Measurements from ENCODE around the gene C1orf105. TPM values are rescaled to one million over a fixed set of nuclear protein-coding genes. Genes with fewer than 3 reads are reported as not detected.

The C1orf105 gene
- total and polyA plus RNA-seq, 2 experiments from 2014 or later: not detected

DNA sequence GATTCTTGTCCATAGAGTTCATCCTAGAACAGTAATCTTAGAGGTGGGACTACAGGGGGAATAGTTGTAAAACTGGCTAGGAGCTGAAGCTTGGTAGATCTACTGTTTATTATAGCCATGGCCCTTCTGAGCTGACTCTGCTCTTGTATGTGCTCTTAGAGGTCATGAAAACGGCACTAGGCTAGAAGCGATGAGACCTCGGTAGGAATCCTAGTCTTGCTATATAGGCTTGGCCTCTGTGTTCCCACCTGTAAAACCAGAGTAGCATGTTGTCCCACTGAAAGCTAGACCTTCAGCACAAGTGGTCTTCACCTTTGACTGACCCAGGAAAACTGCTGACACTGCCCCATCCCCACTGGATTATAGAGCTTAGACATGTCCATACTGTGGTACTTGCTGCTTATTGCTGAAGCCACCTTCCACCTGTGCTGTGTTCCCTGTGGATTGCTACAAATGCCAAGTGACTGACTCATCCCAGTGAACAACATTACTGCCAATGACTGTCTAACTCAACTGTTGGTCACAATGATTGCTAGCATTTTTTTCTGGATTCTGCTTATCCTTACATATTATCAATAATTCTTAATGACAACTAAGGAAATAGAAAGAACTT, 46.4 kb downstream of the C1orf105 start:
- Mint-ChIP-seq H3K4me3 (no peak overlapping the region), H3K36me3 (ENCODE audit: low read depth) (no peaks in the 10 kb centered on the region), H3K9me3 (no peaks in the 10 kb centered on the region), H3K27me3 (ENCODE audit: insufficient read depth, low read depth, poor library complexity) (no peaks in the 10 kb centered on the region), H3K27ac (no peak overlapping the region), H3K4me1 (no peaks in the 10 kb centered on the region)
- Histone ChIP-seq H3K4me3 (no peak overlapping the region), H3K4me1 (ENCODE audit: insufficient read depth) (no peaks in the 10 kb centered on the region), H3K27me3 (ENCODE audit: insufficient read depth) (no peaks in the 10 kb centered on the region), H3F3A (replicated peaks; ENCODE audit: low read depth) (no peaks in the 10 kb centered on the region), H3K27ac (ENCODE audit: low read depth) (no peak overlapping the region), H3K36me3 (ENCODE audit: insufficient read depth) (no peaks in the 10 kb centered on the region), H4K20me1 (replicated peaks; ENCODE audit: insufficient read depth) (no peaks in the 10 kb centered on the region), H3K79me2 (replicated peaks; ENCODE audit: insufficient read depth) (no peaks in the 10 kb centered on the region), H3K9me2 (ENCODE audit: insufficient read depth) (no peaks in the 10 kb centered on the region), H3K4me2 (no peak overlapping the region), H2AFZ (no peak overlapping the region)
- ATAC-seq (no peak), DNase-seq (ENCODE audit: low spot score) (no peak)
- TF ChIP-seq EZH2phosphoT487 (IDR thresholded peaks at IDR 0.05; ENCODE audit: unreplicated experiment): no peak

DNA sequence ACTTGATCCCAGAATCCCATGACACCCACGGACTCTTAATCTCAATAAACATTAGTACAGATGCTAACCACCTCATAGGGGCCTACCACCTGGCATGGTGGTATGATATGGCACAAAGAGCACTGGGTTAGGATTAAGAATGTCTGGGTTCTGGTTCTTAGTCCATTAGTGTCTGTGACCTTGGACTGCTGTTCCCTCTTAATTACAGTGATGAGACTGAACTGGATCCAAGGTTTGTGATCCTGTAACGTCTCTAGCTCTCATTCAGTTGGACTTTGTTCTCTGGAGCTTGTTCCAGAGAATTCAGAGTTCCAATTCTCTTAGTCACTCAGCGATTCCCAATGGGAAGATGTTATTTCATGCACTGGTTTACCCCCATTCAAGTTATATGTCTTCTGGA, 47.0 kb downstream of the C1orf105 start:
- H3K9me2 ChIP-seq (ENCODE audit: insufficient read depth): no peaks in the 10 kb centered on the region
- no peak for DNase-seq (ENCODE audit: low spot score)
- ATAC-seq: no peak
- H3K4me2 ChIP-seq: no peak overlapping the region
- H3K36me3 Mint-ChIP-seq (ENCODE audit: low read depth): no peaks in the 10 kb centered on the region
- H3K27ac Mint-ChIP-seq: no peak overlapping the region
- no peak overlapping the region for H2AFZ ChIP-seq
- H3K4me1 Mint-ChIP-seq: no peaks in the 10 kb centered on the region
- H4K20me1 ChIP-seq (replicated peaks; ENCODE audit: insufficient read depth): no peaks in the 10 kb centered on the region
- no peaks in the 10 kb centered on the region for H3K27me3 Mint-ChIP-seq (ENCODE audit: insufficient read depth, low read depth, poor library complexity)
- no peaks in the 10 kb centered on the region for H3K4me1 ChIP-seq (ENCODE audit: insufficient read depth)
- no peaks in the 10 kb centered on the region for H3K9me3 Mint-ChIP-seq
- no peak overlapping the region for H3K27ac ChIP-seq (ENCODE audit: low read depth)
- H3K27me3 ChIP-seq (ENCODE audit: insufficient read depth): no peaks in the 10 kb centered on the region
- no peaks in the 10 kb centered on the region for H3K79me2 ChIP-seq (replicated peaks; ENCODE audit: insufficient read depth)
- no peak overlapping the region for H3K4me3 ChIP-seq
- no peaks in the 10 kb centered on the region for H3K36me3 ChIP-seq (ENCODE audit: insufficient read depth)
- H3F3A ChIP-seq (replicated peaks; ENCODE audit: low read depth): no peaks in the 10 kb centered on the region
- no peak overlapping the region for H3K4me3 Mint-ChIP-seq
- TF ChIP-seq CREB1 (CRISPR knock-in tag; IDR thresholded peaks at IDR 0.05; ENCODE audit: low read depth) (no peak), EZH2 (IDR thresholded peaks at IDR 0.05; ENCODE audit: low read depth, unreplicated experiment) (no peak), STAT1 (IDR thresholded peaks at IDR 0.05; ENCODE audit: unreplicated experiment) (no peak), ZNF114 (CRISPR knock-in tag; IDR thresholded peaks at IDR 0.05) (no peak), ZNF331 (CRISPR knock-in tag; IDR thresholded peaks at IDR 0.05; ENCODE audit: low read depth) (no peak), NANOG (IDR thresholded peaks at IDR 0.05; ENCODE audit: borderline replicate concordance) (no peak), POLR2AphosphoS5 (IDR thresholded peaks at IDR 0.05; ENCODE audit: low read depth) (no peak)
- TF ChIP-seq, protein P1, sequence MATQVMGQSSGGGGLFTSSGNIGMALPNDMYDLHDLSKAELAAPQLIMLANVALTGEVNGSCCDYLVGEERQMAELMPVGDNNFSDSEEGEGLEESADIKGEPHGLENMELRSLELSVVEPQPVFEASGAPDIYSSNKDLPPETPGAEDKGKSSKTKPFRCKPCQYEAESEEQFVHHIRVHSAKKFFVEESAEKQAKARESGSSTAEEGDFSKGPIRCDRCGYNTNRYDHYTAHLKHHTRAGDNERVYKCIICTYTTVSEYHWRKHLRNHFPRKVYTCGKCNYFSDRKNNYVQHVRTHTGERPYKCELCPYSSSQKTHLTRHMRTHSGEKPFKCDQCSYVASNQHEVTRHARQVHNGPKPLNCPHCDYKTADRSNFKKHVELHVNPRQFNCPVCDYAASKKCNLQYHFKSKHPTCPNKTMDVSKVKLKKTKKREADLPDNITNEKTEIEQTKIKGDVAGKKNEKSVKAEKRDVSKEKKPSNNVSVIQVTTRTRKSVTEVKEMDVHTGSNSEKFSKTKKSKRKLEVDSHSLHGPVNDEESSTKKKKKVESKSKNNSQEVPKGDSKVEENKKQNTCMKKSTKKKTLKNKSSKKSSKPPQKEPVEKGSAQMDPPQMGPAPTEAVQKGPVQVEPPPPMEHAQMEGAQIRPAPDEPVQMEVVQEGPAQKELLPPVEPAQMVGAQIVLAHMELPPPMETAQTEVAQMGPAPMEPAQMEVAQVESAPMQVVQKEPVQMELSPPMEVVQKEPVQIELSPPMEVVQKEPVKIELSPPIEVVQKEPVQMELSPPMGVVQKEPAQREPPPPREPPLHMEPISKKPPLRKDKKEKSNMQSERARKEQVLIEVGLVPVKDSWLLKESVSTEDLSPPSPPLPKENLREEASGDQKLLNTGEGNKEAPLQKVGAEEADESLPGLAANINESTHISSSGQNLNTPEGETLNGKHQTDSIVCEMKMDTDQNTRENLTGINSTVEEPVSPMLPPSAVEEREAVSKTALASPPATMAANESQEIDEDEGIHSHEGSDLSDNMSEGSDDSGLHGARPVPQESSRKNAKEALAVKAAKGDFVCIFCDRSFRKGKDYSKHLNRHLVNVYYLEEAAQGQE (IDR thresholded peaks at IDR 0.05; ENCODE audit: unreplicated experiment): no peak
- TF ChIP-seq, protein P2, sequence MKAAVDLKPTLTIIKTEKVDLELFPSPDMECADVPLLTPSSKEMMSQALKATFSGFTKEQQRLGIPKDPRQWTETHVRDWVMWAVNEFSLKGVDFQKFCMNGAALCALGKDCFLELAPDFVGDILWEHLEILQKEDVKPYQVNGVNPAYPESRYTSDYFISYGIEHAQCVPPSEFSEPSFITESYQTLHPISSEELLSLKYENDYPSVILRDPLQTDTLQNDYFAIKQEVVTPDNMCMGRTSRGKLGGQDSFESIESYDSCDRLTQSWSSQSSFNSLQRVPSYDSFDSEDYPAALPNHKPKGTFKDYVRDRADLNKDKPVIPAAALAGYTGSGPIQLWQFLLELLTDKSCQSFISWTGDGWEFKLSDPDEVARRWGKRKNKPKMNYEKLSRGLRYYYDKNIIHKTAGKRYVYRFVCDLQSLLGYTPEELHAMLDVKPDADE (IDR thresholded peaks at IDR 0.05): no peak
- TF ChIP-seq, protein P3, sequence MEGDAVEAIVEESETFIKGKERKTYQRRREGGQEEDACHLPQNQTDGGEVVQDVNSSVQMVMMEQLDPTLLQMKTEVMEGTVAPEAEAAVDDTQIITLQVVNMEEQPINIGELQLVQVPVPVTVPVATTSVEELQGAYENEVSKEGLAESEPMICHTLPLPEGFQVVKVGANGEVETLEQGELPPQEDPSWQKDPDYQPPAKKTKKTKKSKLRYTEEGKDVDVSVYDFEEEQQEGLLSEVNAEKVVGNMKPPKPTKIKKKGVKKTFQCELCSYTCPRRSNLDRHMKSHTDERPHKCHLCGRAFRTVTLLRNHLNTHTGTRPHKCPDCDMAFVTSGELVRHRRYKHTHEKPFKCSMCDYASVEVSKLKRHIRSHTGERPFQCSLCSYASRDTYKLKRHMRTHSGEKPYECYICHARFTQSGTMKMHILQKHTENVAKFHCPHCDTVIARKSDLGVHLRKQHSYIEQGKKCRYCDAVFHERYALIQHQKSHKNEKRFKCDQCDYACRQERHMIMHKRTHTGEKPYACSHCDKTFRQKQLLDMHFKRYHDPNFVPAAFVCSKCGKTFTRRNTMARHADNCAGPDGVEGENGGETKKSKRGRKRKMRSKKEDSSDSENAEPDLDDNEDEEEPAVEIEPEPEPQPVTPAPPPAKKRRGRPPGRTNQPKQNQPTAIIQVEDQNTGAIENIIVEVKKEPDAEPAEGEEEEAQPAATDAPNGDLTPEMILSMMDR (conservative IDR thresholded peaks at IDR 0.05; ENCODE audit: low read depth in 2 of 2): no peak
